HepG2 (cell line): ENCODE measurements around the gene SLC16A5. TPM values are rescaled to one million over a fixed set of nuclear protein-coding genes. Genes with fewer than 3 reads are reported as not detected.

ENCODE experiments used
- AGO2 ChIP-seq: fragments of 200-400 bp; formaldehyde crosslinking; optimal IDR thresholded peaks from 2 replicates; pipeline ENCODE3; 2017; ENCODE audit warnings: mild to moderate bottlenecking, low read depth, low read length, moderate library complexity
- ARNTL ChIP-seq: sonication (generic); formaldehyde crosslinking; IDR thresholded peaks from 2 replicates; pipeline ENCODE4 v1.4.0; 2020; ENCODE audit warnings: mild to moderate bottlenecking, missing genetic modification reagents
- ATRX ChIP-seq: sonication (generic); formaldehyde crosslinking; IDR thresholded peaks from 2 replicates; pipeline ENCODE4 v1.4.0; 2020; ENCODE audit warnings: missing genetic modification reagents, borderline replicate concordance
- CREB1 ChIP-seq, 2 experiments: fragments of 450-650 bp in 1 of 2; IDR thresholded peaks; 2 replicates each; pipeline ENCODE4 v1.6.1; 2016 to 2017; ENCODE audit warnings: control low read depth in 1 of 2, mild to moderate bottlenecking in 1 of 2, missing compliant biosample characterization in 1 of 2, missing genetic modification characterization in 1 of 2
- CSRNP1 ChIP-seq: sonication (generic); formaldehyde crosslinking; IDR thresholded peaks from 2 replicates; pipeline ENCODE4 v1.8.1; 2023; ENCODE audit warnings: mild to moderate bottlenecking, missing genetic modification reagents
- CSRNP2 ChIP-seq: sonication (generic); formaldehyde crosslinking; conservative IDR thresholded peaks from 2 replicates; pipeline ENCODE4 v1.8.0; 2022; ENCODE audit warnings: low read depth, missing genetic modification reagents
- GTF2F1 ChIP-seq: fragments of 150-350 bp; IDR thresholded peaks from 2 replicates; pipeline ENCODE4 v1.6.1; 2014; ENCODE audit warnings: low read length
- HDAC1 ChIP-seq: sonication (generic); formaldehyde crosslinking; IDR thresholded peaks from 2 replicates; pipeline ENCODE4 v1.5.1; 2020; ENCODE audit warnings: mild to moderate bottlenecking, missing genetic modification reagents
- KDM6A ChIP-seq: IDR thresholded peaks from 2 replicates; pipeline ENCODE4 v1.6.1; 2016; ENCODE audit warnings: low read depth
- LCORL ChIP-seq, 2 experiments: fragments of 450-650 bp in 1 of 2; sonication (generic) in 1 of 2; formaldehyde crosslinking in 1 of 2; IDR thresholded peaks; 2 replicates each; pipeline versions ENCODE4 v1.5.0 to v1.6.1; 2017 to 2020; ENCODE audit warnings: antibody characterized with exemption in 1 of 2, missing genetic modification reagents in 1 of 2
- NFIC ChIP-seq: IDR thresholded peaks from 2 replicates; pipeline ENCODE4 v1.6.1; 2012; ENCODE audit warnings: mild to moderate bottlenecking, low read length, inconsistent platforms
- NFRKB ChIP-seq: fragments of 450-650 bp; IDR thresholded peaks from 2 replicates; pipeline ENCODE4 v1.6.1; 2017
- PHB2 ChIP-seq: fragments of 450-650 bp; IDR thresholded peaks from 2 replicates; pipeline ENCODE4 v1.6.1; 2018; ENCODE audit not compliant: partially characterized antibody
- POLR2A ChIP-seq, 2 experiments: IDR thresholded peaks; 2 replicates each; pipeline ENCODE4 v1.6.1; 2011; ENCODE audit warnings: low read depth in 2 of 2, low read length in 2 of 2, mild to moderate bottlenecking in 1 of 2, moderate library complexity in 1 of 2; ENCODE audit not compliant: insufficient read depth in 1 of 2
- PRDM4 ChIP-seq: sonication (generic); formaldehyde crosslinking; IDR thresholded peaks from 2 replicates; pipeline ENCODE4 v1.9.0; 2021; ENCODE audit warnings: missing genetic modification reagents, borderline replicate concordance
- SP2 ChIP-seq: sonication (generic); formaldehyde crosslinking; IDR thresholded peaks from 2 replicates; pipeline ENCODE4 v1.5.1; 2020; ENCODE audit warnings: mild to moderate bottlenecking, missing genetic modification reagents
- THRA ChIP-seq: sonication (generic); formaldehyde crosslinking; IDR thresholded peaks from 2 replicates; pipeline ENCODE4 v1.4.0; 2020; ENCODE audit warnings: missing genetic modification reagents, borderline replicate concordance
- ZBTB3 ChIP-seq: sonication (generic); formaldehyde crosslinking; IDR thresholded peaks from 2 replicates; pipeline ENCODE4 v1.4.0; 2020; ENCODE audit warnings: low read depth, mild to moderate bottlenecking, moderate library complexity, missing genetic modification reagents, borderline replicate concordance
- ZBTB33 ChIP-seq: sonication (generic); formaldehyde crosslinking; IDR thresholded peaks from 2 replicates; pipeline ENCODE4 v1.4.0; 2020; ENCODE audit warnings: missing genetic modification reagents
- ZNF503 ChIP-seq: sonication (generic); formaldehyde crosslinking; IDR thresholded peaks from 2 replicates; pipeline ENCODE4 v1.4.0; 2020; ENCODE audit warnings: missing genetic modification reagents
- polyA plus RNA-seq, 8 experiments: library from polyadenylated mRNA; depleted of rRNA in 3 of 8; stranded (reverse) in 7 of 8; unstranded in 1 of 8; fragments of >200 nt; fragmentation: Illumina TruSeq in 4 of 8; extraction: Trizol in 4 of 8; gene quantifications; 2 replicates each; pipeline versions ENCODE4 v1.2.1 to v1.2.3, GENCODE V29; 2011 to 2016; ENCODE audit warnings: low read depth in 4 of 8, missing spikeins in 1 of 8, mixed read lengths in 1 of 8; ENCODE audit not compliant: insufficient read depth in 1 of 8
- total RNA-seq, 5 experiments: library from RNA; depleted of rRNA; stranded (reverse); fragments of >200 nt; fragmentation: Illumina TruSeq; extraction: Trizol; gene quantifications; 2 replicates each; pipeline ENCODE4 v1.2.3, GENCODE V29; 2016; ENCODE audit warnings: low read depth in 1 of 5

The SLC16A5 gene
- total and polyA plus RNA-seq, 2 of the 13 experiments (the other 11 are each of a cell fraction or from before 2014, with no cell fraction given), result 0.69 to 5.6 TPM

GRCh38 chr17:75087182-75087557 is 584 bp upstream of the SLC16A5 start (continued):
- TF ChIP-seq CREB1 (IDR thresholded peaks at IDR 0.05) (no peak), CREB1 (CRISPR knock-in tag; IDR thresholded peaks at IDR 0.05) (peak; percentile 5; the same call in 1 of the 2 replicates), PHB2 (no peak), PRDM4 (CRISPR knock-in tag) (no peak), ATRX (CRISPR knock-in tag) (no peak), ARNTL (no peak), NFRKB (no peak), HDAC1 (CRISPR knock-in tag) (no peak; the same call in 1 of the 2 replicates), KDM6A (CRISPR knock-in tag) (no peak), NFIC (no peak), AGO2 (no peak), CSRNP2 (CRISPR knock-in tag) (no peak), ZBTB33 (CRISPR knock-in tag) (0 out of 2 replicates have a peak, but pooled peaks have one; percentile 3), CSRNP1 (CRISPR knock-in tag) (no peak), THRA (CRISPR knock-in tag) (no peak), SP2 (CRISPR knock-in tag) (no peak), POLR2A (IDR thresholded peaks at IDR 0.05; ENCODE audit: insufficient read depth in 1 of 2, low read depth in 2 of 2, low read length in 2 of 2) (no peak), GTF2F1 (no peak), ZNF503 (CRISPR knock-in tag) (no peak), ZBTB3 (CRISPR knock-in tag) (0 out of 2 replicates have a peak, but pooled peaks have one; percentile 14), LCORL (IDR thresholded peaks at IDR 0.05) (no peak), LCORL (CRISPR knock-in tag; IDR thresholded peaks at IDR 0.05) (no peak)
